ENCODE data around the gene PRR12.

The PRR12 gene

DNA sequence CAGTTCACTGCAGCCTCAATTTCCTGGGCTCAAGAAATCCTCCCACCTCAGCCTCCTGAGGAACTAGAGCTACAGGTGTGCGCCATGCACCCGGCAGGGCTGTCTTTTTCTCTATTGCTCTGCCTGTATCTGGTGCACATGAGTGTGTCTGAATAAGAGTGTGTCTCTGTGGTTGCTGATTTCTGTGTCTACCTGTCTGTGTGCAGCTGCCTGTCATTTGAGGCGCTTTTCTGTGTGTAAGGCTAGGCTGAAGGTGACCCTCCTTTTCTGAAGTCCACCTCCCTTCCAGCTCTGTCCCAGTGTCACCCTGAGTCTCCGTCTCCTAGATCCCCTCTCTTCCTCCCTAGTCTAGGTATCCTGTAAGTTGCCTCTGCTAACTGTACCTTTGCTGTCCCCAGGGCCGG lies 1.5 kb upstream of the PRR12 start:
- TF ChIP-seq, protein P1, sequence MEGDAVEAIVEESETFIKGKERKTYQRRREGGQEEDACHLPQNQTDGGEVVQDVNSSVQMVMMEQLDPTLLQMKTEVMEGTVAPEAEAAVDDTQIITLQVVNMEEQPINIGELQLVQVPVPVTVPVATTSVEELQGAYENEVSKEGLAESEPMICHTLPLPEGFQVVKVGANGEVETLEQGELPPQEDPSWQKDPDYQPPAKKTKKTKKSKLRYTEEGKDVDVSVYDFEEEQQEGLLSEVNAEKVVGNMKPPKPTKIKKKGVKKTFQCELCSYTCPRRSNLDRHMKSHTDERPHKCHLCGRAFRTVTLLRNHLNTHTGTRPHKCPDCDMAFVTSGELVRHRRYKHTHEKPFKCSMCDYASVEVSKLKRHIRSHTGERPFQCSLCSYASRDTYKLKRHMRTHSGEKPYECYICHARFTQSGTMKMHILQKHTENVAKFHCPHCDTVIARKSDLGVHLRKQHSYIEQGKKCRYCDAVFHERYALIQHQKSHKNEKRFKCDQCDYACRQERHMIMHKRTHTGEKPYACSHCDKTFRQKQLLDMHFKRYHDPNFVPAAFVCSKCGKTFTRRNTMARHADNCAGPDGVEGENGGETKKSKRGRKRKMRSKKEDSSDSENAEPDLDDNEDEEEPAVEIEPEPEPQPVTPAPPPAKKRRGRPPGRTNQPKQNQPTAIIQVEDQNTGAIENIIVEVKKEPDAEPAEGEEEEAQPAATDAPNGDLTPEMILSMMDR (IDR thresholded peaks at IDR 0.05; ENCODE audit: low read depth, low read length) = no peak
- no peak for DNase-seq (ENCODE audit: low read depth in 2 of 2)
- H3K4me3 ChIP-seq (replicated peaks in 1 of 2; ENCODE audit: low read depth in 2 of 2, low read length in 2 of 2) = no peak overlapping the region

DNA sequence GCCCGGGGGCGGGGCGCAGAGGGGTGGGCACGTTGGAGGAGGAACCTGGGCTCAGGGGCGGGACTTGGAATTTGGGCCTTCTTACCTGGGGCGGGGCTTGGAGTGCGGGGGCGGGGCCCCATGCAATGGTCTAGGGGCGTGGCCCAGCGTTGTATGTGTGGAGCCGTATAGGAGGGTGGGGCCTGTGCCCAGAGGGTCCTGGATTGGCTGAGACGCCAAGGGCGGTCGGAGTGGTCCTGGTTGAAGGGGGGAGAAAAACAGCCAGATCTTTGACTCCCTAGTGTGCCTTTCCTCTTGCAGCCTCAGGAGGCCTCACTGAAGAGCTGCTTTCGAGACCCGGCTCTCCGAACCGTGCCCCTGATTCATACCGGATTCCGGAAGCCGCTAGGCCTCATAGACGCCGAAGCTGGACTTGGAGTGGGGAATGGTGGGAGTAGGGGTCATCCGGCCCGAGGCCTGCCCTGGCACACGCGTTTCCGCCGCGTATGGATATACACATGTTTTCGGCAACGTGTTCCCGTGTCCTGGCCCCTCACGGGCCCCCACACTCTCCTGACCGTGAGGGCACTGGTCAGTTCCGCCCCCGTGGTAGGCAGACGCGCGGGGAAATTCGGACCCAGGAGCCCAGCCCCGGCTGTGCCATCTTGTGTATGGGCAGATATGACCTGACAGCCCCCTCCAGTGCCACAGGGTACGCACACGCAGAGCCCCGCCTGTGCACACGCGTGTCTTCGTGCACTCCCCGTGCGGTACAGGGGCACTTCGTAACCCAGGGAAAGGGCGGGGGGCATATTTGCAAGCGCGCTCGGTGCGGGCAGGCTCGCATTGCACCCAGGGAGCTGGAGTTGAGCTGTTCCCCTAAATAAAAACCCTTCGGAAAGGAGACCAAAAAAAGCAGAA lies 661 bp upstream of the PRR12 start:
- peak; percentile 98 for DNase-seq (ENCODE audit: low read depth in 2 of 2)
- H3K4me3 ChIP-seq (replicated peaks in 1 of 2; ENCODE audit: low read depth in 2 of 2, low read length in 2 of 2) = peak overlapping the region; percentile 69 to 82
- TF ChIP-seq, protein P1 (IDR thresholded peaks at IDR 0.05; ENCODE audit: low read depth, low read length) = no peak

DNA sequence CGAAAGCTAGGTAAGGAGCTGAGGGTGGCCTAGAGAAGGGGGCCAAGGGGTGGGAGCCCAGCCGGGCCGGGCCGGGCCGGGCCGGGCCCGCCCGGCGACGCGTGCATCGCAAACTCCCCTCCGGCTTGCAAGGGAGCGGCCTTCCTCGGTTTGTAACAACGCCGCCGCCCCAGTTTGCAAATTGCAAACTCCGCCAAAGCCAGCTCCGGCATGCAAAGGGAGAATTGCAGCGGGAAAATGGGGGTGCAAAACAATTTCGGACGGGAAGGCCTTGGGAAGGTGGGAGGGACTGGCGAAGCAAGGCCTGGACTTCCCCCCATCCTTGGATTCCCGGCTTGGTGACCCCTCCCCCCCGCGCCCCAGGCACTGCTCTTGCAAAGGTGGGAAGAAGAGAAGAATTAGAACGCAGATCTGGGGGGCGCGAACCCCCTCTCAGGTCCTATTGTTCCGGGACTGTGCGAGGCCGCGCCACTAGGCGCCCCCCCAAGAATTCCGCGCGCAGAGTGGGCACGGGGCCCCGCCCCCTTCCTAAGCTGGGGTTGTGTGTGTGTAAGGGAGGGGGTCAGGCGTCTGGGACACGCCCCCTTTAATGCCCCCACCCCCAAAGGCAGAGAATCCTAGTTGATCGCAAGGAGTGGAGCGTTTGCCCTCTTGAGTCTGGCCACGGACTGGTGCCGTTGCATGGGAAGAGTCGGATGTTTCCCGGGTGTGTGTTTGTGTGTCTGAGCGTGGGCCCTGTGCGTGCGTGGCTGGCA lies 926 bp downstream of the PRR12 start:
- peak overlapping the region; percentile 80 to 82 for H3K4me3 ChIP-seq (replicated peaks in 1 of 2; ENCODE audit: low read depth in 2 of 2, low read length in 2 of 2)
- TF ChIP-seq, protein P1 (IDR thresholded peaks at IDR 0.05; ENCODE audit: low read depth, low read length) = no peak
- peak; percentile 40 to 42 for DNase-seq (ENCODE audit: low read depth in 2 of 2)

DNA sequence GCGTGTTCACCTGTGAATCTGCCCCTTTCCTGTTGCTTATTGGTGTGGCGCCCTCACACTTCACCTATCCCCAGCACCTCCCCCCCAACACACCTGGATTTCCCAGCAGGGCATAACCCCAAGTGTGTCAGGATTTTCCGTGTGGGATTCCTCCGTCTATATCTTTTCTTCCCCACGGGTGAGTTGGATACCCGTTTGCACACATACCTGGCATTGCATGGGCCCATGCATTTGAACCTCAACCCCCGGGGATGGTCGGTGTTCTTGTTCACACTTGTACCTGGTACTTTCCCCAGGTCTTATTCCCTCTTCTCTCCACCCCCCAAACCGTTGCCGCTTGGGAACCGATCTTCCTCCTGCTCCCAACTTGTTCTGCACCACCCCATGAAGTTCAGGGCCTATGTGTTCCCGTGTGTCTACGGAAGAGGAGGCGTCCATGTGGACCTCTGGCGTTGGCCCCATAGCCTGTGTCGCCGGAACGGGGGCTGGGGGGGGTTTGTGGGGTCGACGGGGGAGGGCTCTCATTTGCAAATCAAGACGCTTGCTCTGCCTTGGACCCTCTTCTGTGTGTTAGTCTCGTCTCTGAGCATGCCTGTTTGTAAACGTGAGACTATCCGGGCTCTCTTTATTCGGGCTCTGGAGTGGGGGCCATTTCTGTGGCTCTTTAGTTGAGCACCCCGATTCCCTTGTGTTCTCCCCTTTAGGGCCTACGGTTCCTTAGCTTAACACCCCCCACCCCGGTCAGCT lies 1.7 kb downstream of the PRR12 start:
- TF ChIP-seq, protein P1 (IDR thresholded peaks at IDR 0.05; ENCODE audit: low read depth, low read length) = no peak
- peak overlapping the region; percentile 80 to 82 for H3K4me3 ChIP-seq (replicated peaks in 1 of 2; ENCODE audit: low read depth in 2 of 2, low read length in 2 of 2)
- DNase-seq (ENCODE audit: low read depth in 2 of 2) = peak in 1 of 2 donors; percentile 17

DNA sequence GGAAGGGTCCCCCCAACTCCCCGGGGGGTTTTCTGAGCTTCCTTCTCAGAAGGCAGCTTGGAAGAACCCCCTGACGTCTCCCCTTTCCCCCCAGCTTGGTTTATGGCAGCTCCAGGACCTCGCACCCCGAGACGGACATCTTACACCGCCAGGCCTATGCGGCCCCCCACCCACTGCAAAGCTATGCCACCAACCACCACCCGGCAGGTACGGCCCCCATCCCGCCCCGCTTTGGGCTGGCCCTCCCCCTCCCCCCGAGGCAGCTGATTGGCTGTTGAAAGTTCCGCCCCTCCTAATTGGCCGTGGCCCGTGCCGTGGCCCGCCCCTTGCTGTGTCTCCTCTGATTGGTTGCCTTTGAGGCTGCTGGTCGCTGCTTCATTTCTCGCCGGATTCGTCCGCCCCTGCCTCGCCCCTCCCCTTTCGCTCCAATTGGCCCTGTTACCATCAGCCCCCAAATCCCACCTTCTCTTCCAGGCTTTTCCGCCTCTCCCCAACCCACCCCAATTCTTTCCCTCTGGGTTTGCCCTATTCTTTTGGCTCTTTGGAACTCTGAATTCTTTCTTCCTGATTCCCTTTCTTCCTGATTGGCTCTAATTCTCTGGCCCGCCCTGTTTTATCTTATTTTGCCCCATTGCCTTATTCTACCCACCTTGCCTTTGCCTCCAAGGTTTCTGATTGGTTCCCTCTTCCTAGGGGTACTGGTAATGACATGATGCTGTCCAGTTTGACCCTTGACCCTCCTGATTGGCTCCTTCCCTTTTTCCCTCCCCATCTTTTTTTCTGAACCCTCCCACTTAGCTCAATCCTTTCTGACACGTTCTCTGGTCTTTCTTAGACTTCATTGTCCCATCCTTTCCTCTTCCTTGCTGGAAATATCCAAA lies 2.5 kb downstream of the PRR12 start:
- peak overlapping the region; percentile 80 to 82 for H3K4me3 ChIP-seq (replicated peaks in 1 of 2; ENCODE audit: low read depth in 2 of 2, low read length in 2 of 2)
- TF ChIP-seq, protein P1 (IDR thresholded peaks at IDR 0.05; ENCODE audit: low read depth, low read length) = no peak
- DNase-seq (ENCODE audit: low read depth in 2 of 2) = peak; percentile 93 to 94
